HS-5 (cell line): ENCODE data around the gene LGMN.
"Not testable (repeated sequence)": the region's sequence is repeated elsewhere in the genome, so short reads cannot be mapped to it uniquely, and the experiment has no call there.

Source experiments
- DNase-seq: peaks from one replicate; pipeline ENCODE4 v3.0.0-alpha.2; 2012; ENCODE audit warnings: low read depth

Gene LGMN

DNA sequence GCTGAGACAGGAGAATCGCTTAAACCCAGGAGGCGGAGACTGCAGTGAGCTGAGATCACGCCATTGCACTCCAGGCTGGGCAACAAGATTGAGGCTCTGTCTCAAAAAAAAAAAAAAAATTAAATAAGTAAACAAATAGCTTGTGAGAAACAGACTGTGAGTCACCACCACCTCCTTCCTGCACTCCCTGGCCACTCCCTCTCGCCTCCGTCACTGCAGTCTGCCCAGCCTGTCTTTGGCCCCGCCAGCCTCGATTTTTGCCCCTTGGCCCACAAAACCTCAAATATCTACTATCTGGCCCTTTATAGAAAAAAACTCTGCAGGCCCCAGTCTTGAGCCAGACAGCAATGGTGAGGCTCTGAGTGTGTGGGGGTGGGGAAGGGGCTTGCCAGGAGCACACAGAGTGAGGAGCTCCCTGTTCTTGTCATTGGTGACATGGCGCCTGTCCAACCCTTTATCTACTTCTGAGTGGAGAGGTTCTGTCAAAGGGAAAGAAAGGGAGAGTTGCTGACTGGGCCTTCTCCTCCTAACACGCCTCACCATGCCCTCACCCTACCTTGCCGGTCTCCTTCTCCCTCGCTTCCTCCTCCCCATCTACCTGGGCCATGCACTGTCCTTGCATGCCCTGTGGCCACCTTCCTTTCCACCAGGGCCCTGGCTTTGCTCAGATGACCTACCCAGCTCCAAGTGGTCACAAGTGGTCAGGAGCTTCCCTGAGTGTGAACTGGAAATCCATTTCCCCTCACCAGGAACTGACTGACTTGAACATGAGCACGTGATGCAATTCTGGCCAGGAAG lies 22.1 kb downstream of the LGMN start:
- DNase-seq = peak; percentile 62

DNA sequence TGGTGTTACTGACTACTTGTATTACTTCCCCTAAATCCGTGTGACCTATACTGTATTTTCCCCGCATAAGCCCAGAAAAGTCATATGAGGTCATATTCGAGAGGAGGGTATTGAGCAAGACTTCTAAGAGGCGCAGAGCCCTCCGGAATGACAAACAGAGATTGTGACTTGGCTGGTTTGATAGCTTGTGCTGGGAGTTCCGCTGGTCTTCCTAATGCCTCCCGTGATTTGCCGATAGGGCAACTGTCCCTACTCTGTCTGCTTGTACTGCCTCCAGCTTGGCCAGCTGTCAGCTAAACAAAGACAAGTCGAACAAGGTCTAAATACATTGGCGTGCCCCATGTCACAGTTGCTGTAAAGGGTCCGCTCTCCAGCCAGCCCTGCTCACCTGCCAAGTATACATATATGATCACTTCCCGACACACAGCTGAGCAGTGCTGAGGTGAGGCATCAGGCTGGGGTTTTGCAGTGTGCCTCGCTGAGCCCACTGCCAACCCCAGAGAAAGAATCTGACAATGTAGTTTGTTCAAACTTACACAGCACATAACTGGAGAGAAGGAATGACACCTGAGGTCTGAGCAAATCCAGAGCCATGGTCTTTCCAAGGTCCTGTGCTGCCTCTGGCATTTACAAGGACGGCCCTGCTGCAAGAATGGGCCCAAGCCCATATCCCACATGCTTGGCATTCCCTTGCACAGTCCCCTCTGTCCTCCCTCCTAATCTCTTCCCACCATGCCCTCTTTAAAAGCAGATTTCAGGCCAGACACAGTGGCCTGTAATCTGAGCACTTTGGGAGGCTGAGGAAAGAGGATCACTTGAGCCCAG lies 23.7 kb downstream of the LGMN start:
- DNase-seq = no peak

DNA sequence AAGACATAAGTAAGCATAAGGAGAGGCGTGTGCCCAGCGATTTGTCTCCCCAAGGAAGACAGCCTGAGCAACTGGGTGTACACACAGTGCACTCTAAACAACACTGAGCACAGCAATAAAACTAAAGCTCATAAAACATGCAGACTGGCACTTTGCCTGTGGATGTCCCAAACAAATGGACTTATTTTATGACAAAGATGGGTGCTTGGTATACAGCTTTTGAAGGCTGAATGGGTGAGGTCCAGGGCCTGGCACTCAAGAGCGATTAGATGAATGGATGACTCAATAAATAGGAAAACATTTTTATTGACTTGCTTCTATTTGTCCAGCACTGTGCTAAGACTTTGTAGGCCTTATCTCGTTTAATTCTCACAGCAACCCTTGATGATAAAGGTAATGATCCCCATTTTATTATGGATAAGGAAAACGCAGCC lies 28.5 kb downstream of the LGMN start:
- DNase-seq = no peak

DNA sequence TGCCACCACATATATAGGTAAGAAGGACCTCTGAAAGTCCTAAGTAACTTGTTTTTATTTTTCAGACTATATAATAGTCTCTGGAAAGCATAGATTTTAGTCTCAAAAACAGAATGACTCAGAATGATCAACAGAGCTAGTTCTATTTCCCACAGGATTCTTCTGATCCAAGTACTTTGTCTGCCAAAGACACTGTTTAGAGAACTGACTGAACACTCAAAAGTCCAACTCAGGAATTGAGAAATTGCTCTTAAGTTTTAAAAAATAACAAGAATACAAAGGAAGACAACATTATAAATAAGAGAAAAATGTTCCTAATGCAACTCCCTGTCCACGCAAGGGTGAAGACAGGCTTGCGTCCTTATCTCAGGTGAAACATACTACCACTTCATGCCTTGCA lies 29.0 kb downstream of the LGMN start:
- no peak for DNase-seq

GRCh38 chr14:92718664-92719063 lies 29.8 kb downstream of the LGMN start:
- peak; percentile 55 for DNase-seq

GRCh38 chr14:92717571-92718042 lies 30.8 kb downstream of the LGMN start:
- DNase-seq = no peak

DNA sequence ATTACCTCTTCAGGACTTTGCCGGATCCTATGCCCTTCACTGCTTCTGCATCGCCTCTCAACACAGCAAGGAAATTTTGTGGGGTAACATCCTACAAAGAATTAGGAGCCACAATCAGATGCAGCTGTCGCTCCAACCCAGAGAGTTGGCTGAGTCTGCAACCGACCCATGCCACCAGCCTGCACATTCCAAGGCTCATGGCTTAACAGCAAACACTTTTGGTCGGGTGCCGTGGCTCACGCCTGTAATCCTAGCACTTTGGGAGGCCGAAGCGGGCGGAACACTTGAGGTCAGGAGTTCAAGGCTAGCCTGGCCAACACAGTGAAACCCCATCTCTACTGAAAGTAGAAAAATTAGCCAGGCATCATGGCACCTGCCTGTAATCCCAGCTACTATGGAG lies 32.3 kb downstream of the LGMN start:
- DNase-seq = no peak

GRCh38 chr14:92714739-92715307 lies 33.6 kb downstream of the LGMN start:
- not testable (repeated sequence) for DNase-seq

GRCh38 chr14:92712654-92713051 lies 35.8 kb downstream of the LGMN start:
- no peak for DNase-seq

DNA sequence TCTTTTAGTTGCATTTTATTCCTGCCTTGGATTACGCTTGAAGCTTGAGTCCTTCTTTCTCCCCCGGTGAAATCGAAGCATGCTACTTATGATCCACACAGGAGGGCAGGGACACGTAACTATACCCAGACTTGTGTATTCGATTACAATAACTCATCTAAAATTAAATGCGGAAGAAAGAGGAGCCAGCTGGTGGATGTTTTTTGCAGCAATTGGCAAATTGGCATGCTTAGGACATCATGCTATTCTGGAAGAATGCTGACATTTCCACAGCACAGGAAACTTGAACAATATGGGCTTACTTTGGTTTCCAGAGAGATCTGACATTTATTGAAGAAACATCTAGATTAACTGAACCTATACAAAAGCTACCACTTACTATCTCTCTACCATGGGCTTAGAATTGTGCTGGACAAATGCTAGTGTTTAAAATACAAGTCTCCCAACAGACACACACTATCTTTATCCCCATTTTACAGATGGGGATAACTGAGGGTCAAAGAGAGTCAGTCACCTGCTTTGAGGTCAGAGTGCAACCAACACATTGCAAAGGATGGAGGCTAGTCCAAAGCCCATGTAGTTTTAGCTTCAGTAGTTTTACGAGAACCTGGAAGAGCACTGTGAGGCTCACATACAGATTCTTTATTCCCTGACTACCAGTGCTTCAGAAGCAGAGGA lies 36.3 kb downstream of the LGMN start:
- no peak for DNase-seq

DNA sequence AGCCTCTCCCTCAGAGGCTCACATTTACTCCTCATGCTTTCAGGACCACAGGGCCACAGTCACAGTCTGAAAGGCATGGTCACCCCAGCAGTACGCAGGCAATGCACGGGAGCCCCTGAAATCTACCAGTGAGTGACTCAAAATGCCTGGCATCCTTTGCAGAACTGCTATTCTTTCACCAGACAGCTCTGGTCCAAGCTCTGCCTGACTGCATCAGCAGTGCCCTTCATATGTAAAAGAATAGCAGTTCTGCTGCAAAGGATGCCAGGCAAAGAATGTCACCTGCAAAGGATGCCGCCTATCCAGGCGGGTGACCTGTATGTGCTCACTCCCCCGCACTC lies 38.5 kb downstream of the LGMN start:
- DNase-seq = no peak

DNA sequence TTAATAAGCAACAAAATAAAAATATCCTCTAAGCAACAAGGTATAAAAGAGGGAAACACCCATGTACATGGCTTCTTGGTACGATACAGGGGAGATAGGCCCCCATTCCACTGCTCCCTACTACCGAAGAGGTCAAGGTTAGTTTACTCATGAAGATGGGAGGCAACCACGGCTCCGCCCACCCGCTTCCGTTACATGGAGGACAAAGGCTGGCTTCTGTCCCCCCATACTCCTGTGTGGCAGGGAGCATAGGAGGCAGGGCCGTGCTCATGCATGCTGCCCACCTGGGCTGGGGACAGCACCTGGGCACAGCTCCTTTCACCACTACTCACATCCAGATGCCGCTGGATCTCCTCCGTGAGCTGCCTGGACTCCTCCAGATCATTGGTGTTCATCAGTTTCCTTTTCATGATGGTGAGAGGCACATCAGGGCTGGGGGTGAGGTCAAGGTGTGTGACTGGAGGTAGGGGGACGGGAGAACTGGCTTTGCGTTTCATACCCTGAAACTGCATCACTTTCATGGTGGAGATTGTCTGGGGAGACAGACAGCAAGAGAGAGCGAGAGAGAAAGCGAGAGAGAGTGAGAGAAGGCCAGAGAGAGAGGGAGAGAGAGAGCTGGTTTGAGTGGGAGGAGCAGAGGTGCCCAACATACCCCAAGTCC lies 39.0 kb downstream of the LGMN start:
- no peak for DNase-seq

GRCh38 chr14:92706386-92706785 lies 42.0 kb downstream of the LGMN start:
- DNase-seq = no peak

GRCh38 chr14:92704821-92705220 lies 43.6 kb downstream of the LGMN start:
- no peak for DNase-seq

GRCh38 chr14:92704036-92704804 lies 44.2 kb downstream of the LGMN start:
- DNase-seq = no peak

DNA sequence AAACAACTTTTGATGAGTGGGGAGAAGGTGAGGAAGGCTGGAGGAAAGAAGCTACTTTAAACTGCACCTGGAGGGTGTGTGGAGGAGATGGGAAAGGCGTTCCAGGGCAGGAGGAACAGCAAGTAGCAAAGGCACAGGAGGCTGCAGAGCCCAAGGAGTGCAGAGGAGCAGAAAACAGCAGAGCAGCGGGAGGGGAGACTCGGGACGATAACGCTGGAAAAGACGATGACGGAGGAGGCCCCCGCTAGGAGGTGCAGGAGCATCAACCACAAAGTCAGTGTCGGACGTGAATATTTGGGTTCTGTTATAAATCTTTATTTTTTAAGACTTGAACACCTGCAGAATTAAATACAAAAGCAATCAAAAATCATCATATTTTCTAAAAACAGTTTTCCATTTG lies 44.9 kb downstream of the LGMN start:
- DNase-seq = no peak

- DNase-seq = no peak
Measured at GRCh38 chr14:92702441-92702918, 45.9 kb downstream of the LGMN start.

DNA sequence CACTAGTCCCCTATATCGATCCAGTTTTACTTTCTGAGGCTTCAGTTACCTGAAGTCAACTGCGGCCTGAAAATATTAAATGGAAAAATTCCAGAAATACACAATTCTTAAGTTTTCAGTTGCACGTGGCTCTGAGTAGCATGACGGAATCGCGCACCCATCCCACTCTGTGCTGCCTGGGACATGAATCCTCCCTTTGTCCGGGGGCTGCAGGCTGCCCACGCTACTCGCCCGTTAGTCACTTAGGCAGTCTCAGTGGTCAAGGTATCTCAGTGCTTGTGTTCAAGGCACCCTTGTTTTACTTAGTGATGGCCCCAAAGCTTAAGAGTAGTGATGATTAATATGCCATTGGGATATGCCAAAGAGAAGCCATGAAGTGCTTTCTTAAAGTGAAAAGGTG lies 46.6 kb downstream of the LGMN start:
- DNase-seq = no peak

- no peak for DNase-seq
Measured at GRCh38 chr14:92698393-92698792, 50.0 kb downstream of the LGMN start.

GRCh38 chr14:92696366-92696765 lies 52.1 kb downstream of the LGMN start:
- no peak for DNase-seq

- DNase-seq = no peak
Measured at GRCh38 chr14:92695562-92695961, 52.9 kb downstream of the LGMN start.
